Esophagus muscularis mucosa (tissue), 4 donors: Measurements from ENCODE around the gene KCNH1. TPM values are rescaled to one million over a fixed set of nuclear protein-coding genes. Genes with fewer than 3 reads are reported as not detected.
"Not testable (repeated sequence)": the region's sequence is repeated elsewhere in the genome, so short reads cannot be mapped to it uniquely, and the experiment has no call there.

Source experiments
- DNase-seq: peaks from one replicate; pipeline ENCODE4 v3.0.0-alpha.2; 2017; ENCODE audit errors: extremely low spot score
- H3K27ac ChIP-seq, 4 donors: fragments of 200-600 bp; sonication (generic); replicated peaks in 1 of 4; 1 replicate in 3 of 4; 2 replicates in 1 of 4; pipeline ENCODE4 v1.5.1; 2016 to 2019; ENCODE audit warnings: mild to moderate bottlenecking in 1 of 4
- H3K27me3 ChIP-seq, 4 donors: fragments of 200-600 bp; sonication (generic); one replicate each; pipeline versions ENCODE4 v1.5.1 to v1.6.0; 2016 to 2019
- H3K36me3 ChIP-seq, 4 donors: fragments of 200-600 bp; sonication (generic); one replicate each; pipeline ENCODE4 v1.5.1; 2016 to 2019
- H3K4me1 ChIP-seq, 4 donors: fragments of 200-600 bp; sonication (generic); one replicate each; pipeline ENCODE4 v1.5.1; 2016 to 2019
- H3K4me3 ChIP-seq, 4 donors: fragments of 200-600 bp; sonication (generic); 1 replicate in 2 of 4; 2 replicates in 2 of 4; pipeline ENCODE4 v1.5.1; 2016 to 2019; ENCODE audit warnings: mild to moderate bottlenecking in 4 of 4, moderate library complexity in 1 of 4
- H3K9me3 ChIP-seq, 4 donors: fragments of 200-600 bp; sonication (generic); 1 replicate in 3 of 4; 2 replicates in 1 of 4; pipeline ENCODE4 v1.5.1; 2016 to 2019
- CTCF ChIP-seq, 3 experiments: fragments of 200-600 bp in 2 of 3; fragments of 450-650 bp in 1 of 3; sonication (generic) in 2 of 3; IDR thresholded peaks; one replicate each; pipeline ENCODE4 v1.5.1; 2017 to 2019; ENCODE audit warnings: antibody characterized with exemption in 3 of 3, mild to moderate bottlenecking in 2 of 3, moderate library complexity in 1 of 3
- EP300 ChIP-seq: sonication (generic); formaldehyde crosslinking; IDR thresholded peaks from one replicate; pipeline ENCODE4 v1.6.1; 2017; ENCODE audit warnings: antibody characterized with exemption
- POLR2A ChIP-seq: fragments of 450-650 bp; IDR thresholded peaks from one replicate; pipeline ENCODE4 v1.6.1; 2017; ENCODE audit warnings: antibody characterized with exemption, moderate library complexity, mild to moderate bottlenecking, low read depth
- POLR2AphosphoS5 ChIP-seq, 2 donors: sonication (generic); formaldehyde crosslinking; IDR thresholded peaks; one replicate each; pipeline ENCODE4 v1.6.1; 2017; ENCODE audit warnings: antibody characterized with exemption in 2 of 2
- WGBS: methylation state at CpG from one replicate; pipeline ENCODE4 v1.1.5; 2018; 5-methylcytosine and 5-hydroxymethylcytosine counted together
- intact Hi-C: fragments of 100-400 bp; cut with DNase I; formaldehyde crosslinking; loops from one replicate; pipeline ENCODE4 v1.15.1; 2023
- total RNA-seq, 4 donors: library from RNA; depleted of rRNA; stranded (reverse); fragments of >200 nt; gene quantifications; one replicate each; pipeline versions ENCODE4 v1.1.0 to v1.2.1, GENCODE V29; 2016

Gene KCNH1
- total RNA-seq, 4 donors from 2014 or later, result 0.11 to 0.78 (median 0.46) TPM

DNA sequence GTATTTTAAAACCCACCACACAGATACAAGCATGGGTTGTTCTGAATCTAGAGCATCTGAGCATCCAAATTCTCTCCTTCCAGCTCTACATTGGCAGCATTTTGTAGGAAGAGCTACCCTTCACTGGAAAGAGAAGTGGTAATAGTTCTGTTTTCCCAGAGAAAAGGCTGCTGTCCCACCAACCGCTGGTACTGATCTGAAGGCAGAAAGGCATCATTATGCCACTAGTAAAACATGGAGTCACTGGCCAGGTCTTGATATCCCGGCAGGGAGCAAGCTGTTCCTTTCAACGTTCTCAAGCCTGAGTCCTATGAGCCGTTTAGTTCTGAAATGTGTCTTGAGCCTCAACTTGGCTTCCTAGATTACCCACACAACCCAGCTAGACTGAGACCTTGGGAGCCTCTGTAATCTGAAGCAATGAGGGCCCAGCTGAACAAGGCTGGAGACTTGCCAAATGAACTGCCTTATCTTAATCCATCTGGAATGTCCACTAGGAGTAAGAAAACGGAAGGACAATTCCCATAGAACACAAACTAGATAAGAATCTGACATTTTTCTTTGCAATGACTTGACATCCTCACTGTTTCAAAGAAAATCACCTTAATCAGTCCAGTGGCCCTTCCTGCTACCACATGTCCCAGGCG, 116.8 kb downstream of the KCNH1 start:
- no peaks in the 10 kb centered on the region for H3K9me3 ChIP-seq
- H3K36me3 ChIP-seq, result no peaks in the 10 kb centered on the region
- H3K27me3 ChIP-seq, result no peaks in the 10 kb centered on the region
- H3K4me3 ChIP-seq, result no peak overlapping the region
- intact Hi-C loops, result no loop called here
- 64% methylated on average over 5 of the region's 6 CpGs for WGBS
- H3K27ac ChIP-seq, result no peak overlapping the region
- H3K4me1 ChIP-seq, result no peaks in the 10 kb centered on the region
- no peak for DNase-seq
- TF ChIP-seq EP300 (no peak), POLR2AphosphoS5 (IDR thresholded peaks at IDR 0.05) (no peak), CTCF (IDR thresholded peaks at IDR 0.05) (no peak), POLR2A (no peak)

GRCh38 chr1:211014275-211014674, 119.7 kb downstream of the KCNH1 start:
- 80% methylated on average over 7 of the region's 7 CpGs for WGBS
- H3K9me3 ChIP-seq, result no peaks in the 10 kb centered on the region
- no peak for DNase-seq
- no peaks in the 10 kb centered on the region for H3K36me3 ChIP-seq
- no peaks in the 10 kb centered on the region for H3K4me1 ChIP-seq
- H3K27me3 ChIP-seq, result peaks cover 0 to 12% (median 0%) of the 10 kb centered on the region in 4 donors
- no peak overlapping the region for H3K4me3 ChIP-seq
- intact Hi-C loops, result no loop called here
- no peak for TF ChIP-seq EP300
- TF ChIP-seq POLR2A, result no peak
- no peak overlapping the region for H3K27ac ChIP-seq

DNA sequence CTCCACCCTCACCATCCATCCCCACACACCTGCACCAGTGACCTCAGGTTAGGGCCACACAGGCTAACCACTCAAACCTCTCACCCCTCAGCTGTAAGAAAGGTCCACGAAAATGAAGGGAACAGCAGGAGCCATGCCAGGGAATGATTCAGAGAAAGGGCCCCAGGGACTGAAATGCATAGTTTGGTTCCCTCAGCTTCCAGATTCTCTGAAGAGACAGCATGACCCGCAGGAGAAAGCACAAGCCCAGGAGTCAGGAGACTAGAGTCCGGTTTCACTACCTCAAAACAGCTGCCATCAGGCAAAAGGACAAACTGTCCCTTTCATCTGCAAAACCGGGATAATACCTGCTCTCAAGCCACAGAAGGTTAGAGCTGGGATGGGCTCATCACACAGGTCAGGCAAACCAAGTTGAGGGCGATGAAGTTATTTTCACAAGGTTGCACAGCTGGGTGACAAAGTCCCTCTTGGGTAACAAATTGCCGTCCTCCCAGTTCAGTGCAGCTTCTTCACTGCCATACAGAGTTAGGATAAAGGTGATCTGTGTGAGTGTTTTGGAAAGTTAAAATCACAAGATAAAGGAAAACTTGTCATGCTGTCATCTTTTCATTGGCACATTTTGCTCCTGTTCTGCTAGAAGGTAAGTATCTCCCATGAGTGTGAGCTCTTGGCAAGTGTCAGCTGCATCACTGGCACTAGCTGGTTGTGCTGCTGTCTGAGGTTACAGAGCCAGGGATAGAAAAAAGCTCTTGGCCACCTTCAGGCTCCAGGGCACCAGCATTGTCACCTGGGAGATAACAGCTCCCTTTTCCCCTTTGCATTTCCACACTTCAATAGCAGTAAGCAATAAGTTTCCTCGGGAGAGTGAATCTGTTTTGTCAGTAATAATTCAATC, 120.4 kb downstream of the KCNH1 start:
- intact Hi-C loops, result no loop called here
- H3K36me3 ChIP-seq, result no peaks in the 10 kb centered on the region
- WGBS, result 78% methylated on average over 7 of the region's 7 CpGs
- TF ChIP-seq POLR2A (no peak), POLR2AphosphoS5 (IDR thresholded peaks at IDR 0.05) (no peak), CTCF (IDR thresholded peaks at IDR 0.05) (no peak), EP300 (no peak)
- DNase-seq, result no peak
- no peaks in the 10 kb centered on the region for H3K9me3 ChIP-seq
- no peaks in the 10 kb centered on the region for H3K4me1 ChIP-seq
- H3K4me3 ChIP-seq, result no peak overlapping the region
- no peak overlapping the region for H3K27ac ChIP-seq
- peaks cover 0 to 12% (median 0%) of the 10 kb centered on the region in 4 donors for H3K27me3 ChIP-seq

DNA sequence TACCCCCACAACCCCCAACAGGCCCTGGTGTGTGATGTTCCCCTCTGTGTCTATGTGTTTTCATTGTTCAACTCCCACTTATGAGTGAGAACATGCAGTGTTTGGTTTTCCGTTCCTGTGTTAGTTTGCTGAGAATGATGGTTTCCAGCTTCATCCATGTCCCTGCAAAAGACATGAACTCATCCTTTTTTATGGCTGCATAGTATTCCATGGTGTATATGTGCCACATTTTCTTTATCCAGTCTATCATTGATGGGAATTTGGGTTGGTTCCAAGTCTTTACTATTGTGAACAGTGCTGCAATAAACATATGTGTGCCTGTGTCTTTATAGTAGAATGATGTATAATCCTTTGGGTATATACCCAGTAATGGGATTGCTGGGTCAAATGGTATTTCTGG, 122.8 kb downstream of the KCNH1 start:
- H3K9me3 ChIP-seq, intact Hi-C loops, H3K4me3 ChIP-seq, H3K4me1 ChIP-seq, H3K27ac ChIP-seq, DNase-seq, H3K36me3 ChIP-seq: not testable (repeated sequence)
- H3K27me3 ChIP-seq, result peaks cover 0 to 12% (median 0%) of the 10 kb centered on the region in 4 donors
- WGBS, result 95% methylated on average over 1 of the region's 1 CpG

GRCh38 chr1:211009944-211010343, 124.0 kb downstream of the KCNH1 start:
- TF ChIP-seq POLR2AphosphoS5 (IDR thresholded peaks at IDR 0.05) (no peak), EP300 (no peak)
- Histone ChIP-seq H3K36me3 (no peaks in the 10 kb centered on the region), H3K9me3 (no peaks in the 10 kb centered on the region), H3K27me3 (peaks cover 0 to 12% (median 0%) of the 10 kb centered on the region in 4 donors), H3K4me3 (no peak overlapping the region), H3K4me1 (no peaks in the 10 kb centered on the region), H3K27ac (no peak overlapping the region)
- DNase-seq, result no peak
- intact Hi-C loops, result no loop called here
- 79% methylated on average over 5 of the region's 5 CpGs for WGBS

- Histone ChIP-seq H3K4me3 (no peak overlapping the region), H3K27ac (no peak overlapping the region), H3K9me3 (no peaks in the 10 kb centered on the region), H3K4me1 (no peaks in the 10 kb centered on the region), H3K27me3 (peaks cover 0 to 12% (median 0%) of the 10 kb centered on the region in 4 donors), H3K36me3 (no peaks in the 10 kb centered on the region)
- no peak for DNase-seq
- TF ChIP-seq POLR2A (no peak), POLR2AphosphoS5 (IDR thresholded peaks at IDR 0.05) (no peak)
- intact Hi-C loops, result no loop called here
- WGBS, result 90% methylated on average over 1 of the region's 1 CpG
Observed at GRCh38 chr1:211007830-211008229, 126.1 kb downstream of the KCNH1 start.

GRCh38 chr1:210995931-210996330, 138.0 kb downstream of the KCNH1 start:
- intact Hi-C loops, H3K9me3 ChIP-seq, H3K27me3 ChIP-seq, H3K4me1 ChIP-seq, H3K36me3 ChIP-seq, H3K4me3 ChIP-seq, H3K27ac ChIP-seq, DNase-seq: not testable (repeated sequence)
- WGBS, result 89% methylated on average over 9 of the region's 13 CpGs
